ENCODE results near the gene TRAPPC3.
"Not testable (repeated sequence)": the region's sequence is repeated elsewhere in the genome, so short reads cannot be mapped to it uniquely, and the experiment has no call there.

TRAPPC3 gene

DNA sequence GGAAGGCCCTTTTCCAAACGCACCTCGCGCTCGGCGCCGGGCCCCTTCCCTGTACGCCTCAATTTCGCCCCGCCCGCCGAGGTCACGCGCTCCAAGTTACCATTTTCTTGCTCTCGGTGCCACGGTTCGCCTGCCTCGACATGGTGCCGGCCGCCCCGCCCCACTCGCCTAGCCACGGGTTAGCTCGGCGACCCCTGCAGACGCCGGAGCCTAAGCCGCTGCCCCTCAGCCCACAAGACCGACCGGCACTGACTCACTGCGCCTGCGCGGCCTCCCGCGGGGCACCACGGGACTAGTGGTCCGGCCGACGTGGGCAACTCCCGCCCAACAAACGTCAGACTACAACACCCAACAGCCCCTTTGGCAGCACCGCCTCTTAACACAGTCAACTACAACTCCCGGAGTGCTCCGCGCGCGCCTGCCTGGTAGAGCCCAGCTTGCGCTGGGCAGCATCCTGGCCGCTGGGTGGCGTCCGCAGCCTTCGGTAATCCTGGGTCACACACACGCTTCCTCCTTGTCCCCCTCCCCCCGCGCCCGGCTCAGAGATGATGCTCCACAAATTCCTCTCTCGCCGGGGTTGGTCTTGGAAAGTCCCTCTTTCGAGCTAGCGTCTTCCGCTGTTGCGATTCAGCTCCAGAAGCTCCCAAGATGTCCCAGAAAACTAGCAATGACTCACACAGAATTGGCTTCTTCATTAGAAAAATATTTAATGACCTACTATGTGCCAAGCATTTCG lies at the start of gene TRAPPC3:
Gene TRAPPC3 (minus strand): TSS at position 250 of the 736 bp plus-strand sequence. CDS start 108 bp downstream, at position 142.
- DNase-seq: peak; percentile 99

DNA sequence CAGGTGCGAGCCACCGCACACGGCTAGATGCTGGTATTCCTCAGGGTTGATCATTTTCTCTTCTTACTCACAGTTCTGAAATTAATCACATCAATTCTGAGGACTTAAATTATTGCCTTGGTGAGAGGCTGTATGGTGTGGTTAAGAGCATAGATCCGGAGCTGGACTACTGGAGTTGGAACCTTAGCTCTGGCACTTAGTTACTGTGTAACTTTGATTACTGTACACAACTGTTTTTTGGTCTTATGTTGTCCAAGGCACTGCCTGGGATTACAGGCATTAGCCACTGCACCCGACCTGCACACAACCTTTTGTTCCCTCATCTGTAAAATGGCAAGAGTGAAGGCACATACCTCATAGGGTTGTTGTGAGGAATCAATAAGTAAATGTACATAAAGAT lies 49.4 kb upstream of the TRAPPC3 start:
- DNase-seq: no peak

DNA sequence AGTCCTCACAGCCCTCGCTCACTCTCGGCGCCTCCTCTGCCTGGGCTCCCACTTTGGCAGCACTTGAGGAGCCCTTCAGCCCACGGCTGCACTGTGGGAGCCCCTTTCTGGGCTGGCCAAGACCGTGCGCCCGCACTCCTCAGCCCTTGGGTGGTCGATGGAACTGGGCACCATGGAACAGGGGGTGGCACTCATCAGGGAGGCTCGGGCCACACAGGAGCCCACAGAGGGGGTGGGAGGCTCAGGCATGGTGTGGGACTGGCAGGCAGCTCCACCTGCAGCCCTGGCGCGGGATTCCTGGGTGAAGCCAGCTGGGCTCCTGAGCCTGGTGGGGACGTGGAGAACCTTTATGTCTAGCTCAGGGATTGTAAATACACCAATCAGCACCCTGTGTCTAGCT lies 47.5 kb upstream of the TRAPPC3 start:
- DNase-seq: not testable (repeated sequence)

DNA sequence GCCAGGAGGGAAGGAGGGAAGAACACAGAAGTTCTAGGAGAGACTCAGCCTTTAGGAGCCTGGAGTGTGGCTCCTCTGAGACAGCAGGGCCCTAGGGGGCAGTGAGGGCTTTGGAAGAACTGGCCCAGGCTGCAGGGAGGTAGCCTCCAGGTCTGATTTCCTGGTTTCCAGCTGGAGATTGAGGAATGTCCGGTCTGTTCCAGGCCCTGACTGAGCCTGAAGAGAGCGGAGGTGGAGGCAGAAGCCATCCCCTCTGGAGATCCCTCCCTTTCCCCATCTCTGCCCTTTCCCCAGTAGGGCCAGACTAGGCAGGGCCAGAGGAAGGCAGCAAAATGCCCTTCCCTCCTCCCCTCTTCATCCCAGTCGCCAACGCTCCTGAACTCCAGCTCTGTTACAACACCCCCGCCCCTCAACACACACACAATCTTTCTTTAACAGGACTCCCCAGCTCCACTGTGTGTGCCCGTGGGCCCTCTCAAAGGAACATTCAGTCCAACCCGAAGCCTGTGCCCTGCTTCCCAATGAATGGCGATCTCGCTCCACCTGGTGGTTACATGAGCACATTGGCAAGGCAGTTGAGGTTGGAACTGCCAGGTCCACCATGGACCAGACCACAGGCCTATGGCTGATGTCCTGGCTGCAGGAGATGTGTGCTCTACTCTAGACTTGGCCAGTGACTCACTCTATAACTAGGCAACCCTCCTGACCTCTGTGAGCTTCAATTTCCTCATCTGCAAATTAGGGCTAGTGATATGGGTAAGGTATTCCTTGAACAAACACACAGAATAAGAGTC lies 38.7 kb upstream of the TRAPPC3 start:
- DNase-seq: peak; percentile 86

DNA sequence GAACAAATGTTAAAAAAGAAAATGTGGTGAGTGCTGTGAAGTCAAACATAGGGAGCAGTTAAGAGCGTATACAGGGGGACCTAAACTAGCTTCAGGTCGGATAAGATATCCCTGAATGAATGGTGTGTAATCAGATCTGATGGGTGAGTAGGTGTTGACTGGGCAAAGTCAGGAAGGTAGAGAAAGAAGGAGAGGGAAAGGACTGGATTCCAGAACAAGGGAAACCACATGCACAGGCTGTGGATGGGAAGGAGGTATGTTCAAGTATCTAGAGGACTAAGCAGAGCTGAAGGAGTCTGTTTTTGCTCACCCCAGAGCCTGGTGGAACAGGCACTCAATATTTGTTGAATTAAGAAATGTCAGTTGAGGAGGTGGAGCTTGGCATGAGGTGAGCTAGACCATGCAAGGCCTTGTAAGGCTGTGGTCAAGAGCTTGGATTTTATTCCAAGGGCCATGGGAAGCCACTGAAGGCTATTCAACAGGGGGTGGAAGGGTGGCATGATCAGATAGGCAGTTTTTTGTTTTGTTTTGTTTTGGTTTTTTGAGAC lies 34.1 kb upstream of the TRAPPC3 start:
- no peak for DNase-seq

DNA sequence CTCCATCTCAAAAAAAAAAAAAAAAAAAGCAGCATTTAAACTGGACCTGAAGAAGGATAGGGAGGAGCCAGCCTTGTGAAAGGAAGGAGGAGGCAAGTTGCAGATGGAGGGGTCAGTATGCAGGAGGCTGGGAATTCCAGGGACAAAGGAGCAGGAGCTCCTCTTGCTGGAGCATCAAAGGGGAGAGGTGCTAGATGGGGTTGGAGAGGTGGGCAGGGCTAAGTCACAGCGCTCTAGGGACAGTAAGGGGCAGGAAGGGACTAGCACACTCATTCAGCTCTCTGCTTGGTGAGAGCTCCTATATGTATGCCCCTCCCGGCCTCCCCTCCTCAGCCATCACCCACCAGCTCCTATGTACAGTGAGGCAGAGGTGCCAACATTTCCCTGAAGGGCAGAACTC lies 33.4 kb upstream of the TRAPPC3 start:
- DNase-seq: peak; percentile 60

DNA sequence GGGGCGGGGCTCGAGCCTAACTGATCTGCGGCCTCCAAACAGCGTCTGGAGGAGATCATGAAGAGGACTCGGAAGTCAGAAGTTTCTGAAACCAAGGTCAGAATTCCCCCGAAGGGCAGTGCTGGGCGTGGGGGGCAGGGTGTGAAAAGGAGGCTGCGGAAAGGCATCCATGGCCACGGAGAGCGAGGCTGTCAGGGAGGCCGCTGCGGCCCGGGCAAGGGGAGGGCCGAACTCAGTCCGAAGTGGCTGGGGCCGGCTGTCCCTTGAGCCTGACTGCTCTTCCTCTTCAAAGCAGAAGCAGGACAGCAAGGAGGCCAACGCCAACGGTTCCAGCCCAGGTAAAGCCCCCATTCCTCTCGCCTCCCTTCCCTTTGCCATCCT lies 29.9 kb upstream of the TRAPPC3 start:
- no peak for DNase-seq

DNA sequence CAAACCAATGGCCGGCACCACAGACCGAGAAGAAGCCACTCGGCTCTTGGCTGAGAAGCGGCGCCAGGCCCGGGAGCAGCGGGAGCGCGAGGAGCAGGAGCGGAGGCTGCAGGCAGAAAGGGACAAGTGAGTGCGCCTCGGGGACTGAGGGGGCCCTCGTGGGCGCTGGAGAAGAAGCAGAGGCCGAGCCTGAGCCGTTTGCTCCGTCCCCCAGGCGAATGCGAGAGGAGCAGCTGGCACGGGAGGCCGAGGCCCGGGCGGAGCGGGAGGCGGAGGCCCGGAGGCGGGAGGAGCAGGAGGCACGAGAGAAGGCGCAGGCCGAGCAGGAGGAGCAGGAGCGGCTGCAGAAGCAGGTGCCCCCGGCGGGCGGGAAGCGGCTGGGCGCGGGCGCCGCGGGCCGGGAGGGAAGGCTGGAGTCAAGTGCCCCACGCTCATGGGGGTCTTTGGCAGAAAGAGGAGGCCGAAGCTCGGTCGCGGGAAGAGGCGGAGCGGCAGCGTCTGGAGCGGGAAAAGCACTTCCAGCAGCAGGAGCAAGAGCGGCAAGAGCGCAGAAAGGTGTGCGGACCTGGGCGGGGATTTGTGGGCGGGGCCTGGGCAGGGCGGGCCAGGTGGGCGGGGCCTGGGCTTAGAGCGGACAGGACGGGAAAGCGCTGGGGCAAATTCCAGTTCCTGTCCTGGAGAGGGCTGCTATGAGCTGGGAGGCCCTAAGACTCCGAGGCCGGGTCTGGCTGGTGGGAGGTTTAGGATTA lies 29.4 kb upstream of the TRAPPC3 start:
- no peak for DNase-seq

DNA sequence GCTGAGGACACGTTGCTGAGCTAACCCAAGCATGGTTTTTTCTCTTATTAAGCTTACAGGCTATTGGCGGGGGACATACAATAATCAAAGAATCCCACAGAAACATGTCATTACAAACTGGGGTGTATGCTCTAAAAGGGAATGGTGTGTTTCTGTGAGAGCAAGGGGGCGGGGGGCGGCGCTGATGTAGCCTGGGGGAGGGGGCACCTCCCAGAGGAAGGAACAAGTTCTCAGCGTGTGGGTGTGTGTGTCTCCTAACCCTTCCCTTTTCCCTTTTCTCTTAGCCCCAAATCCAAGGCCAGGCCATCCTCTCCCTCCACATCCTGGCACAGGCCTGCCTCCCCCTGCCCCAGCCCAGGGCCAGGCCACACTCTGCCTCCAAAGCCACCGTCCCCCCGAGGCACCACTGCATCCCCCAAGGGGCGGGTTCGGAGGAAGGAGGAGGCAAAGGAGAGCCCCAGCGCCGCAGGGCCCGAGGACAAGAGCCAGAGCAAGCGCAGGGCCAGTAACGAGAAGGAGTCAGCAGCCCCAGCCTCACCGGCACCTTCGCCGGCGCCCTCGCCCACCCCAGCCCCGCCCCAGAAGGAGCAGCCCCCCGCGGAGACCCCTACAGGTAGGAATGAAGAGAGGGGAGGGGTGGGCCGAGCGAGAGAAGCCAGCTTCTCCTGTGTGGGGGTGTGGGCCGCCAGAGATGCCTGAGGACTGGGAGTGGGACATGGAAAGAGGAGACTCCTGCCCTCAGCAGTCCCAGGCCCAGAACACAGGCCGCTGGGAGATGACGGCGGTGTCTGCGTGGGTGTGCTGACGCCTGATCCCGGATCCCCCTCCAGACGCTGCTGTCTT lies 28.5 kb upstream of the TRAPPC3 start:
- no peak for DNase-seq

DNA sequence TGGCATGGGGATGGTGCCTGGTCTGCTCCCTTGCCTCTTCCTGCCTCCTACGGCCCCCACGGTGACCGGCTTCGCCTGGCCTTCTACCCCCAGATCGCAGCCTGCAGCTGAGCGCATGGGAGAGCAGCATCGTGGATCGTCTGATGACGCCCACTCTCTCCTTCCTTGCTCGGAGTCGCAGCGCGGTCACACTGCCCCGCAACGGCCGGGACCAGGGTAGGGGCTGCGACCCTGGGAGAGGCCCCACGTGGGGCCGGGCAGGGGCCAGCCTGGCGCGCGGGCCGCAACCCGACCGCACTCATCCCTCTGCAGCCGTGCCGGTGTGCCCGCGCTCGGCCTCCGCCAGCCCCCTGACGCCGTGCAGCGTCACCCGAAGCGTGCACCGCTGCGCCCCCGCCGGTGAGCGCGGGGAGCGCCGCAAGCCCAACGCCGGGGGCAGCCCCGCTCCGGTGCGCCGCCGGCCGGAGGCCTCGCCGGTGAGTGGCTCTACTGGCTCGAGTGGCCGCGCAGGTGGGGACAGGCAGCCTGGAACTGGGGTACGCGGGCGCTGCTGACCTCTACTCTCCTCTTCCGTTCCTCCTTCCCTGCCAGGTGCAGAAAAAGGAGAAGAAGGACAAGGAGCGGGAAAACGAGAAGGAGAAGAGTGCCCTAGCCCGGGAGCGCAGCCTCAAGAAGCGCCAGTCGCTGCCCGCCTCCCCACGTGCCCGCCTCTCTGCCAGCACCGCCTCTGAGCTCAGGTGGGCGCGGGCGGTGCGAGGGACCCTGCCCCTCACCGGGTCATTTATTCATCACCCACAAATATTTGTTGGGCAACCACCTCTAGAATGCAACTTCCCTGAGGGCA lies 27.0 kb upstream of the TRAPPC3 start:
- no peak for DNase-seq

DNA sequence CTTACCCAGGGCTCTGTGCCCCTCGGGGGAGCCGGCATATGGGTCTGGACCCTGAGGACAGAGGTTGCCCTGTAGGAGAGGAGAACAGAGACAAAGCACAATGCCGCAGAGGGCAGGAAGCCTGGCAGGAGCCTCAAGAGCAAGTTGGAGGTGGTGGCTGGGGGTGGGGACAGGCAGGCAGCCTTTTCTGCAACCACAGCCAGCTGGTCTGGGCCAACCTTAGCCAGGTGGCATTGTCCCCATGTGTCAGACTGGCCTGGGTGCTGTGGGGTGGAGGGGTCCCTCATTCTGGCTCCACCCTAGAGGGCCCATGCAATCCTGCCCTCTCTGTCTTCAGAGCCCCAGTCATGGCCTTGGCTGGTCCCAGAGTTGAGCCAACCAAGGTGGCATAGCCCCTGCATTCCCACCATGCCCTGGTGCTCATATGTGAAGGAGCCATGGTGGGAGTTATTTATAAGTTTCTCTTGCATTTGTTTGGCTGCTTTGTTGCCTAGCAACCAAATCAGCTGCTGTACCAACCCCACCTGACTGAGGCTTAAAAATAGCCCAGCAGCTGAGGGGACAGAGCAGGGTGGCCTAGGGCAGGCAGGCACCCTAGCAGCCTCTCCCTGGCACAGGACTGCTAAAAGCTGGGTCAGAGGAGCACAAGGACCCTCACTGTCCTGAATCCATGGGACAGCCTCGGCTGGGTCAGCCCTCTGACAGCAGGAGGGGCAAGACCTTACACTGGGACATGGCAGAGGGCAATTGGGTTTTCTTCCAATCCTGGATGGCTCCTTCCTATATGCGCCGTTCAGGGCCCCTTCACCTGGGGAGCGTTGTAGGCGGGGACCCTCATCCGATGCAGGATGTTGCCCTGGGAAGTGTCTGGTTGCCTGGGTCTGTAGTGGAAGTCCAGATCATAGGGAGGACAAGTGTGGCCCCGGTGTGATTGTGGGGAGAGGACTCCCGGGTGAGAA lies 26.1 kb upstream of the TRAPPC3 start:
- DNase-seq: peak; percentile 41

DNA sequence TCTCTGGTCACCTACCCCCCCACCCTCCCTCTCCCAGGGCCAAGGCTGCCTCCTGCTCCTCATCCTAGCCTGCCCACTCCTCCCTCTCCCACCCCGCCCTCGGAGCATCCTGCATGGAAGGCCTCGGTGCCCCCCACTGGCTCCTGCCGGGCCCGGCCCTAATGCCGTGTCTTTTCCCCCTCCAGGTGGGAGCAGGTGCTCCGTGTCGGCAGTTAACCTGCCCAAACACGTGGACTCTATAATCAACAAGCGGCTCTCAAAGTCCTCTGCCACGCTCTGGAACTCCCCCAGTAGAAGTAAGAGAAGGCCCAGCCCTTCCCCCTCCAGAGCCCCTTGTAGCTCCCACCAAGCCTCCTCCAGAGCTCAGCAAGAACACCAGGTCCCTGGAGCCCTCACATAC lies 25.4 kb upstream of the TRAPPC3 start:
- DNase-seq: peak; percentile 65

DNA sequence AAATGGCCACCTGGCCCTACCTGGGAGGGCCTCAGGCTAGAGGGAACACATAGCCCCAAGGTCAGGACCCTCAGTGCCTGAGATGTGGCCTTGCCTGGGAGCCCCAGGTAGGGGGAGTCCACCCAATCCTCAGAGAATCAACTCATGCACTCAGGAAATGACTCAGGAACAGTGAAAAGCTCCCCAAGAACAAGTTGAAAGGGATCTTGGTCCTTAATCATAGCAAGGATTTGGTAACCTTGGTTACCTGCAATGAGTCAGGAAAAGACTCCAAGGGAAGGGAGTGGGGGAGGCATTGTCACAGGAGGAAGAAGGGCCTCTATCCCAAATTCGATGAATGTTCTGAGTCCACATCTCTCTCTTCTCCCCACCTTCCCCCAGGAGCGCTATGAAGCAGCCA lies 23.7 kb upstream of the TRAPPC3 start:
- DNase-seq: no peak

DNA sequence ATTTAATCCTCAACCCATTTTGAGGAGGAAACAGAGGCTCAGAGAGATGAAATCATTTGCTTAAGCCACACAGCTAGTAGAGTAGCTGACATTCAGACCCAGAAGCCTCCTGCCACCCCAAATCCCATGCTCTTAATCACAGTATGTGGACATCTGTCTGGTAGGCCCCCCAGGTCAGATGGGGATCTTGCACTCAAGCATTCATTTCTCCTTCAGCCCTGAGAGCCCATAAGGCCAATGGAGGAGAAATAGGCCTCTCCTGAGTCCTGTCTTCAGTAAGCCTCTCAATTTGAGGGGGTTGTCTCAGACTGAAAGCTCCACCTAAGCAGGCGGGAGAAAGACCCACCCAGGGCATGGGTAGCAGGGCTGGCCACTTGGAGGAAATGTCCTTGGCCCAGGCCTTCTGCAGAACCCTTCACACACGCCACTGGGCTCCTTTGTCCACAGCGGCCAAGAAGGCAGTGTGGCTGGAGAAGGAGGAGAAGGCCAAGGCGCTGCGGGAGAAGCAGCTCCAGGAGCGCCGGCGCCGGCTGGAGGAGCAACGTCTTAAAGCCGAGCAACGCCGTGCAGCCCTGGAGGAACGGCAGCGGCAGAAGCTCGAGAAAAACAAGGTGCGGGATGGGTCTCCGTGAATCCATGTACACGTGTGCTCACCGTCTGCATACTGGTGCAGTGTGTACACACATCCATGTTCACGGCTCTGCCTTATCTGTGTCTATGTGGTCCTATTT lies 22.9 kb upstream of the TRAPPC3 start:
- DNase-seq: no peak

DNA sequence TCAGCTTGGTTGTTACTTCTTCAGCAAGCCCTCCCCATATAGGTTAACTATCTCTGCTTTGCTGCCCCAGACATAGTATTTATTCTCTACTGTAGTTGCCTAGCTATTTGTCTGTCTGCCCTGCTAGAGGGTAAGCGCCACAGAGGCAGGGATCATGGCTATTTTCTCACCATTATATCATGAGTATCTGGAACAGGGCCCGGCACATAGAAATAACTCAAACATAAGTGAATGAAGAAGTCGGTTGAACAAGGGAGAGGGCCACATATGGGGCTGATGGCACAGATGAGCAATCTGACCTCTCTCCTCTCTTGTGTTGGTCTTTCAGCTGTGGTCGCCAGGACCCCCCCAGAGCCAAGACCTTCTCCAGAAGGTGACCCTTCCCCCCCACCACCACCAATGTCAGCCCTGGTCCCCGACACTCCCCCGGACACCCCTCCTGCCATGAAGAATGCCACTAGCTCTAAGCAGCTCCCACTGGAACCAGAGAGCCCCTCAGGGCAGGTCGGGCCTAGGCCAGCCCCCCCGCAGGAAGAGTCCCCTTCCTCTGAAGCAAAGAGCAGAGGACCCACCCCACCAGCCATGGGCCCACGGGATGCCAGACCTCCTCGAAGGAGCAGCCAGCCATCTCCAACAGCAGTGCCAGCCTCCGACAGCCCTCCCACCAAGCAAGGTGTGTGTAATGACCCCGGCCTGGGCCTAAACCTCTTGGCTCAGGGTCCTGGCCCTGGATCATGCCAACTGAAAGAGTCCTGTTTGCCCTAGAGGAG lies 21.5 kb upstream of the TRAPPC3 start:
- DNase-seq: no peak

DNA sequence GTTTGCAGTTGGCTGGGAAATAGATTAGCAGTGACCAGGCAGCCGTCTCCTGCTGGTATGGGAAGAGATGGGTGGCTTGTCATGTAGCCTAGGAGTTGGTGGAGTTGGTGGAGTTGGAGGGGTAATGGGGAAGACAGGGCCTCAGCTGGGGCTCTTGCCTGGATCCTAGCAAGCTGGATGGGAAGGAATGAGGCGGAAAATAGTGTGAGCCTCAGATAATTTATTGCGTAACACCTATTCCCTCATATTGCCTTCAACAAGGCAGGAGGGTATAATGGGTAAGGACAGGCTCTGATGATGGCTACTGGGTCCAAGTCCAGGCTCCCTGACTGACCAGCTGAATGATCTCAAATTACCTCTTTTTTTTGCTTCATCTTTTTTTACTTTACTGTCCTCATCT lies 19.2 kb upstream of the TRAPPC3 start:
- no peak for DNase-seq

DNA sequence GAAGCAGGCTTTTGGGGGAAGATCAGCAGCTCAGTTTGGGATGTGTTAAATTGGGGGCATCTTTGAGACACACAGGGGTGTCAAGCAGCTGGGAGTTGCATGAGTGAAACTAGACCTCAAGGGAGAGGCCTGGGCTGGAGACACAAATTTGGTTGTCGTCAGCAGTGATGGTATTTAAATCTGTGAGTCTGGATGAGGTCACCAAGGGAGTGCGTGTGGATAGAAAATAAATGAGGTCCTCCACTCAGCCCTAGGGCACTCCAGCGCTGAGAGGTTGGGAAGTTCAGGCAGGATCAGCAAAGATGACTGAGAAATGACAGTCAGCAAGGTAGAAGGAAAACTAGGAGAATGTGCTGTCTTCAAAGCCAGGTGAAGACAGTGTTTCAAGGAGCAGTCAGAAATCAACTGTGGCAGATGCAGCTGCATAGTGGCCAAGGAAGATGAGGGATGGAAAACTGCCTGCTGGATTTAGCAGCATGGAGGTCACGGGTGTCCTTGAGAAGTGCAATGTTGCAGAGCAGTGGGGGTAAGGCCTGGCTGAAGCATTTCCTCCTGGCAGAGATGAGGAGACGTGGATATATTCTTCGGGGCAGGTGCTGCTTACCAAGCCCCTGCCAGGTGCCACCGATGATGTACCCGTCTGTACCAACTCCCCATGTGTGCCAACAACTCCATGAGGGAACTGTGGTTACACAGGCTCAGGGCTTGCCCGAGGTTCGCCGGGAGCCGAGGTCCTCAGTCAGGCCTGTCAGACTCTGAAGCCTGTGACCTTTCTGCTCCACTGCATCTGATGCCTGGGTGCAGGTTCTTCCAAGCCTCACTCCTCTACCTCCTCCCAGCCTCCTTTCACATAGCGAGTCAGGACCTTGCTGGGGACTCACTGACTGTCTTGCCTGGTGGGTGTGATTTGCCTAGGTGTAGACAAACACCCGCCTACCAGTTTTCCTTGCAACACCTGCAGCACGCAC lies 17.9 kb upstream of the TRAPPC3 start:
- no peak for DNase-seq

All from NCI-H345 (cell line).